Activated naive CD4-positive, alpha-beta T cell treated with anti-CD3 and anti-CD28 coated beads, Interleukin-2, amount 50 U/mL, for 24 hours (primary cell): Measurements from ENCODE around the gene FAM47E.
"Not testable (repeated sequence)": the region's sequence is repeated elsewhere in the genome, so short reads cannot be mapped to it uniquely, and the experiment has no call there.

Source experiments
- H3K27ac Mint-ChIP-seq: one replicate; pipeline ENCODE4 v1.8.0; 2021; ENCODE audit warnings: mild to moderate bottlenecking, mixed read lengths
- H3K27me3 Mint-ChIP-seq: one replicate; pipeline ENCODE4 v1.8.0; 2021; ENCODE audit warnings: mixed read lengths
- H3K36me3 Mint-ChIP-seq: one replicate; pipeline ENCODE4 v1.8.0; 2021; ENCODE audit warnings: mixed read lengths
- H3K4me1 Mint-ChIP-seq: one replicate; pipeline ENCODE4 v1.8.0; 2021; ENCODE audit warnings: mixed read lengths
- H3K4me3 Mint-ChIP-seq: one replicate; pipeline ENCODE4 v1.8.0; 2021; ENCODE audit warnings: mild to moderate bottlenecking, mixed read lengths
- H3K9me3 Mint-ChIP-seq: one replicate; pipeline ENCODE4 v1.8.0; 2021; ENCODE audit warnings: mixed read lengths

The FAM47E gene

GRCh38 chr4:76272999-76273398 is 21.5 kb downstream of the FAM47E start:
- Mint-ChIP-seq H3K4me3 (no peak overlapping the region), H3K27me3 (peaks cover 2% of the 10 kb centered on the region), H3K9me3 (no peaks in the 10 kb centered on the region), H3K4me1 (no peaks in the 10 kb centered on the region), H3K36me3 (no peaks in the 10 kb centered on the region), H3K27ac (no peak overlapping the region)

GRCh38 chr4:76275486-76276124 is 24.1 kb downstream of the FAM47E start:
- Mint-ChIP-seq H3K4me3 (no peak overlapping the region), H3K4me1 (no peaks in the 10 kb centered on the region), H3K9me3 (no peaks in the 10 kb centered on the region), H3K36me3 (no peaks in the 10 kb centered on the region), H3K27ac (peak overlapping the region; percentile 9), H3K27me3 (peaks cover 2% of the 10 kb centered on the region)

- H3K9me3 Mint-ChIP-seq = no peaks in the 10 kb centered on the region
- H3K27me3 Mint-ChIP-seq = peaks cover 2% of the 10 kb centered on the region
- H3K4me1 Mint-ChIP-seq = no peaks in the 10 kb centered on the region
- no peaks in the 10 kb centered on the region for H3K36me3 Mint-ChIP-seq
- no peak overlapping the region for H3K4me3 Mint-ChIP-seq
- no peak overlapping the region for H3K27ac Mint-ChIP-seq
These were observed 25.3 kb downstream of the FAM47E start for GRCh38 chr4:76276813-76277212.

GRCh38 chr4:76277667-76278066 is 26.1 kb downstream of the FAM47E start:
- Mint-ChIP-seq H3K9me3 (no peaks in the 10 kb centered on the region), H3K4me1 (no peaks in the 10 kb centered on the region), H3K4me3 (no peak overlapping the region), H3K27me3 (peaks cover 2% of the 10 kb centered on the region), H3K36me3 (no peaks in the 10 kb centered on the region), H3K27ac (no peak overlapping the region)

GRCh38 chr4:76278583-76278982 is 27.1 kb downstream of the FAM47E start:
- Mint-ChIP-seq H3K27me3 (no peaks in the 10 kb centered on the region), H3K36me3 (no peaks in the 10 kb centered on the region), H3K27ac (no peak overlapping the region), H3K4me1 (no peaks in the 10 kb centered on the region), H3K9me3 (no peaks in the 10 kb centered on the region), H3K4me3 (no peak overlapping the region)

GRCh38 chr4:76279462-76279861 is 27.9 kb downstream of the FAM47E start:
- Mint-ChIP-seq H3K4me1 (no peaks in the 10 kb centered on the region), H3K27ac (no peak overlapping the region), H3K9me3 (no peaks in the 10 kb centered on the region), H3K4me3 (no peak overlapping the region), H3K27me3 (no peaks in the 10 kb centered on the region), H3K36me3 (no peaks in the 10 kb centered on the region)

GRCh38 chr4:76280488-76281441 is 29.2 kb downstream of the FAM47E start:
- no peaks in the 10 kb centered on the region for H3K36me3 Mint-ChIP-seq
- no peak overlapping the region for H3K27ac Mint-ChIP-seq
- no peaks in the 10 kb centered on the region for H3K9me3 Mint-ChIP-seq
- no peaks in the 10 kb centered on the region for H3K27me3 Mint-ChIP-seq
- H3K4me3 Mint-ChIP-seq = no peak overlapping the region
- no peaks in the 10 kb centered on the region for H3K4me1 Mint-ChIP-seq

GRCh38 chr4:76281594-76281993 is 30.1 kb downstream of the FAM47E start:
- H3K4me1 Mint-ChIP-seq, H3K27me3 Mint-ChIP-seq, H3K36me3 Mint-ChIP-seq, H3K27ac Mint-ChIP-seq, H3K9me3 Mint-ChIP-seq, H3K4me3 Mint-ChIP-seq: not testable (repeated sequence)

GRCh38 chr4:76282941-76283689 is 31.6 kb downstream of the FAM47E start:
- Mint-ChIP-seq H3K9me3 (no peaks in the 10 kb centered on the region), H3K36me3 (no peaks in the 10 kb centered on the region), H3K4me3 (no peak overlapping the region), H3K27ac (no peak overlapping the region), H3K4me1 (no peaks in the 10 kb centered on the region), H3K27me3 (peaks cover 1% of the 10 kb centered on the region)

- no peak overlapping the region for H3K27ac Mint-ChIP-seq
- no peaks in the 10 kb centered on the region for H3K4me1 Mint-ChIP-seq
- H3K4me3 Mint-ChIP-seq = no peak overlapping the region
- no peaks in the 10 kb centered on the region for H3K9me3 Mint-ChIP-seq
- H3K27me3 Mint-ChIP-seq = peaks cover 1% of the 10 kb centered on the region
- no peaks in the 10 kb centered on the region for H3K36me3 Mint-ChIP-seq
These were observed 32.4 kb downstream of the FAM47E start for GRCh38 chr4:76283900-76284299.

GRCh38 chr4:76287811-76288210 is 36.3 kb downstream of the FAM47E start:
- H3K27me3 Mint-ChIP-seq, H3K27ac Mint-ChIP-seq, H3K36me3 Mint-ChIP-seq, H3K4me3 Mint-ChIP-seq, H3K9me3 Mint-ChIP-seq, H3K4me1 Mint-ChIP-seq: not testable (repeated sequence)

GRCh38 chr4:76292730-76293129 is 41.2 kb downstream of the FAM47E start:
- H3K4me3 Mint-ChIP-seq = no peak overlapping the region
- peaks cover 7% of the 10 kb centered on the region for H3K27me3 Mint-ChIP-seq
- no peak overlapping the region for H3K27ac Mint-ChIP-seq

GRCh38 chr4:76293772-76294171 is 42.3 kb downstream of the FAM47E start:
- no peak overlapping the region for H3K4me3 Mint-ChIP-seq
- peaks cover 7% of the 10 kb centered on the region for H3K27me3 Mint-ChIP-seq
- H3K4me1 Mint-ChIP-seq = no peaks in the 10 kb centered on the region
- peaks cover 12% of the 10 kb centered on the region for H3K9me3 Mint-ChIP-seq
- H3K36me3 Mint-ChIP-seq = peaks cover 9% of the 10 kb centered on the region
- H3K27ac Mint-ChIP-seq = no peak overlapping the region

More at GRCh38 chr4:76292730-76293129, 41.2 kb downstream of the FAM47E start:
- H3K9me3 Mint-ChIP-seq = peaks cover 6% of the 10 kb centered on the region
- no peaks in the 10 kb centered on the region for H3K4me1 Mint-ChIP-seq
- peaks cover 5% of the 10 kb centered on the region for H3K36me3 Mint-ChIP-seq

- H3K36me3 Mint-ChIP-seq = peaks cover 8% of the 10 kb centered on the region
- no peak overlapping the region for H3K27ac Mint-ChIP-seq
- H3K9me3 Mint-ChIP-seq = peaks cover 15% of the 10 kb centered on the region
- peaks cover 4% of the 10 kb centered on the region for H3K4me1 Mint-ChIP-seq
- no peak overlapping the region for H3K4me3 Mint-ChIP-seq
- peaks cover 5% of the 10 kb centered on the region for H3K27me3 Mint-ChIP-seq
These were observed 44.8 kb downstream of the FAM47E start for GRCh38 chr4:76296286-76296820.

GRCh38 chr4:76298227-76298626 is 46.7 kb downstream of the FAM47E start:
- H3K4me1 Mint-ChIP-seq = peaks cover 9% of the 10 kb centered on the region
- H3K36me3 Mint-ChIP-seq = peaks cover 8% of the 10 kb centered on the region
- no peak overlapping the region for H3K4me3 Mint-ChIP-seq
- no peak overlapping the region for H3K27ac Mint-ChIP-seq
- peaks cover 15% of the 10 kb centered on the region for H3K9me3 Mint-ChIP-seq
- peaks cover 3% of the 10 kb centered on the region for H3K27me3 Mint-ChIP-seq
